ENCODE data around the gene CAPN2. TPM values are rescaled to one million over a fixed set of nuclear protein-coding genes. Genes with fewer than 3 reads are reported as not detected.
A peak's percentile ranks its signal among the peaks of the same experiment; 100 is the strongest.

The CAPN2 gene
- total and polyA plus RNA-seq, 2 experiments from 2014 or later: 8.4 to 17.8 TPM

DNA sequence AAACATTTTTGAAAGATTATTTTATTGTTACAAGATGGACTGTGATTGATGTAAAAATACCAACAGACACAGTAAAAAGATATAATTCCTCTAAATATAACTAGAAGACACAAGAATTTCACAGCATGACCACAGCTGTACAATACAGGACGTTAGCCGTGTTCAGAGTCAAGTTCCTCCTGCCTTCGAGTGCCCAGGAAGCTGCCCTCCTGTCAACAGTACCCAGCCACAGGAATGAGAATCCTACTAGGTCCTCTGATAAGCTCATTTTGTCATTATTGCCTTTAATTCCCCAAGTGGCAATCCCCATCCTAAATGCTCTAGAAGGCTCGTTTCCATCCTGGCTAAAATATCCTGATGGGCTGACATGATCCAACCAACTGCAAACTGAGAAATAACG, 16.4 kb upstream of the CAPN2 start:
- Histone ChIP-seq H3K4me3 (no peak overlapping the region), H4K20me1 (replicated peaks; ENCODE audit: insufficient read depth) (no peaks in the 10 kb centered on the region), H3K27ac (ENCODE audit: low read depth) (no peak overlapping the region), H3K4me2 (no peak overlapping the region), H3K36me3 (ENCODE audit: insufficient read depth) (no peaks in the 10 kb centered on the region), H3K4me1 (ENCODE audit: insufficient read depth) (peaks cover 7% of the 10 kb centered on the region; the same call in 1 of the 2 replicates), H2AFZ (peak overlapping the region; percentile 99; the same call in 1 of the 2 replicates), H3F3A (replicated peaks; ENCODE audit: low read depth) (no peaks in the 10 kb centered on the region), H3K9me2 (ENCODE audit: insufficient read depth) (no peaks in the 10 kb centered on the region), H3K27me3 (ENCODE audit: insufficient read depth) (no peaks in the 10 kb centered on the region), H3K79me2 (replicated peaks; ENCODE audit: insufficient read depth) (no peaks in the 10 kb centered on the region)
- DNase-seq (ENCODE audit: low spot score) (no peak), ATAC-seq (no peak)
- no peak overlapping the region for H3K27ac Mint-ChIP-seq
- H3K4me3 Mint-ChIP-seq: no peak overlapping the region
- no peaks in the 10 kb centered on the region for H3K36me3 Mint-ChIP-seq (ENCODE audit: low read depth)
- H3K9me3 Mint-ChIP-seq: no peaks in the 10 kb centered on the region
- H3K4me1 Mint-ChIP-seq: peaks cover 6% of the 10 kb centered on the region
- TF ChIP-seq STAT1 (IDR thresholded peaks at IDR 0.05; ENCODE audit: unreplicated experiment) (no peak), EZH2 (IDR thresholded peaks at IDR 0.05; ENCODE audit: low read depth, unreplicated experiment) (no peak), NANOG (IDR thresholded peaks at IDR 0.05; ENCODE audit: borderline replicate concordance) (no peak), ZNF331 (CRISPR knock-in tag; IDR thresholded peaks at IDR 0.05; ENCODE audit: low read depth) (no peak)
- TF ChIP-seq, protein P1, sequence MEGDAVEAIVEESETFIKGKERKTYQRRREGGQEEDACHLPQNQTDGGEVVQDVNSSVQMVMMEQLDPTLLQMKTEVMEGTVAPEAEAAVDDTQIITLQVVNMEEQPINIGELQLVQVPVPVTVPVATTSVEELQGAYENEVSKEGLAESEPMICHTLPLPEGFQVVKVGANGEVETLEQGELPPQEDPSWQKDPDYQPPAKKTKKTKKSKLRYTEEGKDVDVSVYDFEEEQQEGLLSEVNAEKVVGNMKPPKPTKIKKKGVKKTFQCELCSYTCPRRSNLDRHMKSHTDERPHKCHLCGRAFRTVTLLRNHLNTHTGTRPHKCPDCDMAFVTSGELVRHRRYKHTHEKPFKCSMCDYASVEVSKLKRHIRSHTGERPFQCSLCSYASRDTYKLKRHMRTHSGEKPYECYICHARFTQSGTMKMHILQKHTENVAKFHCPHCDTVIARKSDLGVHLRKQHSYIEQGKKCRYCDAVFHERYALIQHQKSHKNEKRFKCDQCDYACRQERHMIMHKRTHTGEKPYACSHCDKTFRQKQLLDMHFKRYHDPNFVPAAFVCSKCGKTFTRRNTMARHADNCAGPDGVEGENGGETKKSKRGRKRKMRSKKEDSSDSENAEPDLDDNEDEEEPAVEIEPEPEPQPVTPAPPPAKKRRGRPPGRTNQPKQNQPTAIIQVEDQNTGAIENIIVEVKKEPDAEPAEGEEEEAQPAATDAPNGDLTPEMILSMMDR (conservative IDR thresholded peaks at IDR 0.05; ENCODE audit: low read depth in 2 of 2): no peak
- peaks cover 4% of the 10 kb centered on the region for H3K27me3 Mint-ChIP-seq (ENCODE audit: insufficient read depth, low read depth, poor library complexity)

- H3K27ac Mint-ChIP-seq: 0 out of 2 replicates have a peak overlapping the region, but pooled peaks have one; percentile 27
- peaks cover 16% of the 10 kb centered on the region for H3K4me1 Mint-ChIP-seq
These were observed 11.9 kb upstream of the CAPN2 start for GRCh38 chr1:223700388-223700918.

More at GRCh38 chr1:223700388-223700918, 11.9 kb upstream of the CAPN2 start:
- Histone ChIP-seq H3K27ac (ENCODE audit: low read depth) (no peak overlapping the region), H3K4me1 (ENCODE audit: insufficient read depth) (peaks cover 11% of the 10 kb centered on the region; the same call in 1 of the 2 replicates), H3K79me2 (replicated peaks; ENCODE audit: insufficient read depth) (no peaks in the 10 kb centered on the region), H3K36me3 (ENCODE audit: insufficient read depth) (no peaks in the 10 kb centered on the region), H3K4me2 (no peak overlapping the region), H3F3A (replicated peaks; ENCODE audit: low read depth) (no peaks in the 10 kb centered on the region), H4K20me1 (replicated peaks; ENCODE audit: insufficient read depth) (no peaks in the 10 kb centered on the region), H2AFZ (no peak overlapping the region), H3K4me3 (no peak overlapping the region), H3K27me3 (ENCODE audit: insufficient read depth) (no peaks in the 10 kb centered on the region), H3K9me2 (ENCODE audit: insufficient read depth) (no peaks in the 10 kb centered on the region)
- peaks cover 9% of the 10 kb centered on the region for H3K27me3 Mint-ChIP-seq (ENCODE audit: insufficient read depth, low read depth, poor library complexity)
- ATAC-seq (no peak), DNase-seq (ENCODE audit: low spot score) (no peak)
- no peaks in the 10 kb centered on the region; the same call in 2 of the 3 replicates for H3K36me3 Mint-ChIP-seq (ENCODE audit: low read depth)
- H3K9me3 Mint-ChIP-seq: no peaks in the 10 kb centered on the region
- no peak overlapping the region for H3K4me3 Mint-ChIP-seq
- TF ChIP-seq NANOG (IDR thresholded peaks at IDR 0.05; ENCODE audit: borderline replicate concordance) (no peak), EZH2phosphoT487 (IDR thresholded peaks at IDR 0.05; ENCODE audit: unreplicated experiment) (no peak), ZNF462 (CRISPR knock-in tag; IDR thresholded peaks at IDR 0.05) (no peak), EZH2 (IDR thresholded peaks at IDR 0.05; ENCODE audit: low read depth, unreplicated experiment) (no peak), CREB1 (CRISPR knock-in tag; IDR thresholded peaks at IDR 0.05; ENCODE audit: low read depth) (no peak), JUNB (IDR thresholded peaks at IDR 0.05; ENCODE audit: unreplicated experiment) (no peak), POLR2AphosphoS5 (IDR thresholded peaks at IDR 0.05; ENCODE audit: low read depth) (no peak), STAT1 (IDR thresholded peaks at IDR 0.05; ENCODE audit: unreplicated experiment) (no peak)
- TF ChIP-seq, protein P1 (conservative IDR thresholded peaks at IDR 0.05; ENCODE audit: low read depth in 2 of 2): no peak
